H9 (cell line): Measurements from ENCODE around the gene CLEC17A. TPM values are rescaled to one million over a fixed set of nuclear protein-coding genes. Genes with fewer than 3 reads are reported as not detected.
"Not testable (repeated sequence)": the region's sequence is repeated elsewhere in the genome, so short reads cannot be mapped to it uniquely, and the experiment has no call there.

Experiments used
- DNase-seq: peaks from one replicate; pipeline ENCODE4 v3.0.0-alpha.2; 2017
- H2AFZ ChIP-seq: one replicate; pipeline ENCODE4 v1.6.1; 2013; ENCODE audit warnings: mild to moderate bottlenecking, low read length, control low read depth, moderate library complexity
- H2AK5ac ChIP-seq: 2 replicates; pipeline ENCODE4 v1.6.1; 2013; ENCODE audit warnings: low read length, control low read depth, mixed read lengths; ENCODE audit not compliant: insufficient read length
- H2BK120ac ChIP-seq: one replicate; pipeline ENCODE4 v1.6.1; 2013; ENCODE audit warnings: low read depth, mild to moderate bottlenecking, low read length, control low read depth, inconsistent platforms; ENCODE audit not compliant: poor library complexity, severe bottlenecking
- H2BK12ac ChIP-seq: 2 replicates; pipeline ENCODE4 v1.6.1; 2013; ENCODE audit warnings: low read length, control low read depth, mixed read lengths, low read depth; ENCODE audit not compliant: insufficient read length
- H2BK15ac ChIP-seq: 2 replicates; pipeline ENCODE4 v1.6.1; 2013; ENCODE audit warnings: low read depth, low read length, control low read depth
- H2BK20ac ChIP-seq: one replicate; pipeline ENCODE4 v1.6.1; 2013; ENCODE audit warnings: low read depth, mild to moderate bottlenecking, low read length, control low read depth, inconsistent platforms; ENCODE audit not compliant: poor library complexity, severe bottlenecking
- H2BK5ac ChIP-seq: 2 replicates; pipeline ENCODE4 v1.6.1; 2013; ENCODE audit warnings: low read length, control low read depth, mixed read lengths; ENCODE audit not compliant: insufficient read length
- H3K14ac ChIP-seq: 2 replicates; pipeline ENCODE4 v1.6.1; 2013; ENCODE audit warnings: low read length, control low read depth; ENCODE audit not compliant: insufficient read depth
- H3K18ac ChIP-seq: 2 replicates; pipeline ENCODE4 v1.6.1; 2013; ENCODE audit warnings: low read depth, mild to moderate bottlenecking, mixed read lengths, low read length, control low read depth; ENCODE audit not compliant: insufficient read length
- H3K23ac ChIP-seq: 2 replicates; pipeline ENCODE4 v1.6.1; 2013; ENCODE audit warnings: low read length, control low read depth, mixed read lengths, low read depth; ENCODE audit not compliant: insufficient read length
- H3K23me2 ChIP-seq: 2 replicates; pipeline ENCODE4 v1.6.1; 2013; ENCODE audit warnings: low read depth, mild to moderate bottlenecking, mixed read lengths, low read length, control low read depth; ENCODE audit not compliant: insufficient read length, poor library complexity, severe bottlenecking
- H3K27ac ChIP-seq: 2 replicates; pipeline ENCODE4 v1.5.1; 2013; ENCODE audit warnings: low read length, control low read depth, mixed read lengths, low read depth; ENCODE audit not compliant: insufficient read length
- H3K27me3 ChIP-seq: 2 replicates; pipeline ENCODE4 v1.6.1; 2013; ENCODE audit warnings: low read length, control low read depth, inconsistent platforms; ENCODE audit not compliant: insufficient read depth
- H3K4ac ChIP-seq: 2 replicates; pipeline ENCODE4 v1.6.1; 2013; ENCODE audit warnings: low read depth, mild to moderate bottlenecking, control low read depth, inconsistent platforms, low read length, moderate library complexity
- H3K4me1 ChIP-seq: 2 replicates; pipeline ENCODE4 v1.6.1; 2013; ENCODE audit warnings: low read length, control low read depth, inconsistent platforms; ENCODE audit not compliant: insufficient read depth
- H3K4me2 ChIP-seq: 2 replicates; pipeline ENCODE4 v1.6.1; 2013; ENCODE audit warnings: low read length, control low read depth, mixed read lengths; ENCODE audit not compliant: insufficient read length, insufficient read depth
- H3K56ac ChIP-seq: 2 replicates; pipeline ENCODE4 v1.6.1; 2013; ENCODE audit warnings: low read depth, mild to moderate bottlenecking, mixed read lengths, low read length, control low read depth; ENCODE audit not compliant: insufficient read length
- H3K79me1 ChIP-seq: 2 replicates; pipeline ENCODE4 v1.6.1; 2013; ENCODE audit warnings: low read depth, mild to moderate bottlenecking, moderate library complexity, low read length, control low read depth, inconsistent platforms; ENCODE audit not compliant: insufficient read depth, poor library complexity, severe bottlenecking
- H3K79me2 ChIP-seq: 2 replicates; pipeline ENCODE4 v1.6.1; 2013; ENCODE audit warnings: low read length, control low read depth, inconsistent platforms; ENCODE audit not compliant: insufficient read depth
- H3K9ac ChIP-seq: 2 replicates; pipeline ENCODE4 v1.6.1; 2013; ENCODE audit warnings: low read length, control low read depth, mixed read lengths; ENCODE audit not compliant: insufficient read length; ENCODE audit errors: extremely low read depth
- H3K9me3 ChIP-seq: one replicate; pipeline ENCODE4 v1.6.1; 2013; ENCODE audit warnings: low read depth, low read length, inconsistent platforms; ENCODE audit not compliant: control insufficient read depth
- H3T11ph ChIP-seq: one replicate; pipeline ENCODE4 v1.6.1; 2013; ENCODE audit warnings: mild to moderate bottlenecking, low read length, control low read depth, inconsistent platforms
- H4K20me1 ChIP-seq: one replicate; pipeline ENCODE4 v1.6.1; 2013; ENCODE audit not compliant: control insufficient read depth, insufficient read length, insufficient read depth
- H4K5ac ChIP-seq: 2 replicates; pipeline ENCODE4 v1.6.1; 2013; ENCODE audit warnings: low read depth, mild to moderate bottlenecking, mixed read lengths, low read length, control low read depth; ENCODE audit not compliant: insufficient read length
- H4K8ac ChIP-seq: replicated peaks from 2 replicates; pipeline ENCODE4 v1.6.1; 2013; ENCODE audit warnings: low read length, control low read depth, mixed read lengths, low read depth; ENCODE audit not compliant: insufficient read length
- H4K91ac ChIP-seq: 2 replicates; pipeline ENCODE4 v1.6.1; 2013; ENCODE audit warnings: low read depth, mild to moderate bottlenecking, moderate library complexity, mixed read lengths, low read length, control low read depth; ENCODE audit not compliant: insufficient read length
- H3K27ac Mint-ChIP-seq, 3 experiments: 2 replicates in 2 of 3; 3 replicates in 1 of 3; pipeline ENCODE4 v1.8.0; 2020 to 2021; ENCODE audit warnings: mixed read lengths in 3 of 3, mild to moderate bottlenecking in 1 of 3, moderate library complexity in 1 of 3
- H3K27me3 Mint-ChIP-seq: 2 replicates; pipeline ENCODE4 v1.8.0; 2021; ENCODE audit warnings: low read depth, mild to moderate bottlenecking, moderate library complexity, mixed read lengths
- H3K36me3 Mint-ChIP-seq, 3 experiments: 2 replicates in 2 of 3; 3 replicates in 1 of 3; pipeline ENCODE4 v1.8.0; 2020 to 2021; ENCODE audit warnings: low read depth in 3 of 3, mixed read lengths in 3 of 3; ENCODE audit not compliant: insufficient read depth in 1 of 3
- H3K4me1 Mint-ChIP-seq, 2 experiments: 2 replicates each; pipeline ENCODE4 v1.8.0; 2020; ENCODE audit warnings: mixed read lengths in 2 of 2
- H3K4me3 Mint-ChIP-seq, 2 experiments: 2 replicates in 1 of 2; 3 replicates in 1 of 2; pipeline ENCODE4 v1.8.0; 2020 to 2021; ENCODE audit warnings: mild to moderate bottlenecking in 2 of 2, mixed read lengths in 2 of 2, moderate library complexity in 1 of 2
- H3K9me3 Mint-ChIP-seq, 2 experiments: 2 replicates in 1 of 2; 3 replicates in 1 of 2; pipeline ENCODE4 v1.8.0; 2020; ENCODE audit warnings: mild to moderate bottlenecking in 2 of 2, mixed read lengths in 2 of 2, moderate library complexity in 1 of 2
- CTCF ChIP-seq: fragments of 200-600 bp; sonication (generic); conservative IDR thresholded peaks from 3 replicates; pipeline ENCODE4 v1.8.0; 2021; ENCODE audit warnings: antibody characterized with exemption, mild to moderate bottlenecking
- WGBS: extraction: QIAGEN DNeasy Blood & Tissue Kit; methylation state at CpG from one replicate; pipeline ENCODE4 v1.1.7; 2013; ENCODE audit warnings: missing lambda C conversion rate, low lambda C conversion rate, mixed read lengths; ENCODE audit not compliant: insufficient read length; ENCODE audit errors: extremely low coverage; 5-methylcytosine and 5-hydroxymethylcytosine counted together
- total RNA-seq: library from RNA; stranded (reverse); gene quantifications from 2 replicates; pipeline ENCODE4 v1.2.1, GENCODE V29; 2021

CLEC17A gene
- total RNA-seq, 1 experiment from 2014 or later: not detected

- not testable (repeated sequence) for H2BK20ac ChIP-seq, H3K27ac Mint-ChIP-seq, H4K20me1 ChIP-seq, H3K27me3 Mint-ChIP-seq, H3K27me3 ChIP-seq, H3K14ac ChIP-seq, H4K8ac ChIP-seq, H2BK120ac ChIP-seq, H3K4ac ChIP-seq, H3K79me1 ChIP-seq, H3K23me2 ChIP-seq, H4K5ac ChIP-seq, H3K9me3 ChIP-seq, H3K79me2 ChIP-seq, H4K91ac ChIP-seq, H3K9me3 Mint-ChIP-seq, H3K9ac ChIP-seq, H3K56ac ChIP-seq, H3K4me2 ChIP-seq, H3K27ac ChIP-seq, H3K4me1 ChIP-seq, H2BK15ac ChIP-seq, H3K18ac ChIP-seq, H3K23ac ChIP-seq, H2AFZ ChIP-seq, H2BK12ac ChIP-seq, H3T11ph ChIP-seq, H2BK5ac ChIP-seq, H2AK5ac ChIP-seq, H3K4me3 Mint-ChIP-seq
- H3K4me1 Mint-ChIP-seq: peaks cover 13 to 22% of the 10 kb centered on the region in 2 experiments
- DNase-seq: peak; percentile 87
- WGBS: no CpG with 5 or more reads among the region's 12 CpGs
- peak; percentile 65 for TF ChIP-seq CTCF
- peaks cover 2 to 11% (median 9%) of the 10 kb centered on the region in 3 experiments for H3K36me3 Mint-ChIP-seq
Observed at GRCh38 chr19:14551134-14552005, 31.5 kb upstream of the CLEC17A start.

- not testable (repeated sequence) for H2AK5ac ChIP-seq, H3K4ac ChIP-seq, DNase-seq, H3K23me2 ChIP-seq, H3K79me2 ChIP-seq, H2BK20ac ChIP-seq, H3K18ac ChIP-seq, H3K4me2 ChIP-seq, H2BK15ac ChIP-seq, H2AFZ ChIP-seq, H3K23ac ChIP-seq, H3K27ac ChIP-seq, H3K9me3 Mint-ChIP-seq, H4K20me1 ChIP-seq, H3K4me1 ChIP-seq, H3K56ac ChIP-seq, H2BK5ac ChIP-seq, H3K27me3 Mint-ChIP-seq, H3K27me3 ChIP-seq, H3K14ac ChIP-seq, H3T11ph ChIP-seq, H4K5ac ChIP-seq, H4K91ac ChIP-seq, H3K9ac ChIP-seq, H2BK120ac ChIP-seq, H2BK12ac ChIP-seq, H3K79me1 ChIP-seq, H3K27ac Mint-ChIP-seq, H4K8ac ChIP-seq, H3K9me3 ChIP-seq, H3K4me3 Mint-ChIP-seq
- Mint-ChIP-seq H3K4me1 (peaks cover 15 to 24% of the 10 kb centered on the region in 2 experiments), H3K36me3 (peaks cover 2 to 11% (median 9%) of the 10 kb centered on the region in 3 experiments)
- WGBS: no CpG with 5 or more reads among the region's 8 CpGs
Observed at GRCh38 chr19:14552006-14552360, 30.9 kb upstream of the CLEC17A start.
